IMR-90 (cell line): ENCODE results near the gene STK35.

Experiments
- CEBPB ChIP-seq: IDR thresholded peaks from 2 replicates; pipeline ENCODE4 v1.6.1; 2012; ENCODE audit warnings: low read depth, low read length, improper control_type of control experiment
- CTCF ChIP-seq: conservative IDR thresholded peaks from 2 replicates; pipeline ENCODE4 v1.5.1; 2012; ENCODE audit warnings: mild to moderate bottlenecking, low read depth, low read length, improper control_type of control experiment
- FOS ChIP-seq: fragments of 150-350 bp; IDR thresholded peaks from 2 replicates; pipeline ENCODE4 v1.6.1; 2016; ENCODE audit warnings: low read depth, low read length
- MXI1 ChIP-seq: IDR thresholded peaks from 2 replicates; pipeline ENCODE4 v1.6.1; 2012; ENCODE audit warnings: low read depth, mild to moderate bottlenecking, low read length, moderate library complexity, borderline replicate concordance
- POLR2A ChIP-seq: IDR thresholded peaks from 2 replicates; pipeline ENCODE4 v1.6.1; 2012; ENCODE audit warnings: mild to moderate bottlenecking, low read depth, low read length
- RCOR1 ChIP-seq: IDR thresholded peaks from 2 replicates; pipeline ENCODE4 v1.6.1; 2012; ENCODE audit warnings: mild to moderate bottlenecking, low read length, improper control_type of control experiment; ENCODE audit not compliant: insufficient replicate concordance
- RFX5 ChIP-seq: IDR thresholded peaks from 2 replicates; pipeline ENCODE4 v1.8.0; 2012; ENCODE audit warnings: low read depth, mild to moderate bottlenecking, low read length, moderate library complexity
- TF ChIP-seq, protein P1 (sequence below): fragments of 150-350 bp; IDR thresholded peaks from 2 replicates; pipeline ENCODE4 v1.6.1; 2017; ENCODE audit warnings: mild to moderate bottlenecking, antibody characterized with exemption, low read length, low read depth

DNA sequence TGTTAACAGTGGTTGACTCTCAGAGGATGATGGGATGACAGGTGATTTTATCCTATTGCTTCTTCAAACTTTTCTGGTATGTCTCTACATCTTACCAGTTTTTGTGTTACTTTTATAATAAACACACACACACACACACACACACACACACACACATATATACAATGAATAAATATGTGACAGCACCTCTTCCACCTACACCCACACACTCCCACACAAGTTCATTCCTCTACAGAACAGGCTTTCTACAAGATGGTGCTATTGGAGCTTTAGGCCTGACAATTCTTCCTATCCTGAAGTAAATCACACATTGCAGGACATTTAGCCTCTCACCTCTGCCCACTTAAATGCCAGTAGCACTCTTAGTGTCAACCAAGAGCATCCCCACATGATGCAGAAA, 46.7 kb upstream of the STK35 start:
- TF ChIP-seq CTCF, result no peak
- no peak for TF ChIP-seq RCOR1
- no peak for TF ChIP-seq POLR2A
- no peak for TF ChIP-seq MXI1
- no peak for TF ChIP-seq FOS
- TF ChIP-seq, protein P1, sequence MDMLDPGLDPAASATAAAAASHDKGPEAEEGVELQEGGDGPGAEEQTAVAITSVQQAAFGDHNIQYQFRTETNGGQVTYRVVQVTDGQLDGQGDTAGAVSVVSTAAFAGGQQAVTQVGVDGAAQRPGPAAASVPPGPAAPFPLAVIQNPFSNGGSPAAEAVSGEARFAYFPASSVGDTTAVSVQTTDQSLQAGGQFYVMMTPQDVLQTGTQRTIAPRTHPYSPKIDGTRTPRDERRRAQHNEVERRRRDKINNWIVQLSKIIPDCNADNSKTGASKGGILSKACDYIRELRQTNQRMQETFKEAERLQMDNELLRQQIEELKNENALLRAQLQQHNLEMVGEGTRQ, result no peak
- no peak for TF ChIP-seq RFX5
- TF ChIP-seq CEBPB, result no peak
